ENCODE results near the gene FHAD1. TPM values are rescaled to one million over a fixed set of nuclear protein-coding genes. Genes with fewer than 3 reads are reported as not detected.
A peak's percentile ranks its signal among the peaks of the same experiment; 100 is the strongest.

Gene FHAD1
- total and polyA plus RNA-seq, 2 donors (not counting 1 experiment from before 2014, with no cell fraction given) = not detected

- intact Hi-C loops (cut with micrococcal nuclease) = loop anchor here (5.0 kb wide), 1 partner anchor 49 kb away; no protein-coding TSS in a partner anchor
- H2AFZ ChIP-seq (ENCODE audit: insufficient read depth, low read depth, low read length, poor library complexity, severe bottlenecking) = no peak overlapping the region
- Mint-ChIP-seq H3K4me3 (no peak overlapping the region), H3K9me3 (ENCODE audit: insufficient read depth) (no peaks in the 10 kb centered on the region), H3K27ac (no peak overlapping the region), H3K27me3 (no peaks in the 10 kb centered on the region), H3K4me1 (no peaks in the 10 kb centered on the region)
- ATAC-seq (ENCODE audit: low read depth) (peak; percentile 86), DNase-seq (peak; percentile 83)
- no peak overlapping the region for H3K4me2 ChIP-seq (replicated peaks; ENCODE audit: low read depth, low read length, poor library complexity, severe bottlenecking)
- no peaks in the 10 kb centered on the region for H3K79me2 ChIP-seq (ENCODE audit: control insufficient read depth, insufficient read depth, low read length)
- peak; percentile 98 for TF ChIP-seq CTCF (IDR thresholded peaks at IDR 0.05)
- no peak for TF ChIP-seq EZH2 (IDR thresholded peaks at IDR 0.05; ENCODE audit: borderline replicate concordance, insufficient read depth, low read depth, low read length, poor library complexity, severe bottlenecking)
- H3K4me3 ChIP-seq (ENCODE audit: control extremely low read depth in 1 of 5, extremely low read depth in 1 of 5, insufficient read depth in 1 of 5, low read depth in 2 of 5, low read length in 4 of 5) = no peak overlapping the region
- H3K27ac ChIP-seq (ENCODE audit: low read length in 2 of 2) = peak overlapping the region in 1 of 2 donors; percentile 28
- no peaks in the 10 kb centered on the region for H3K27me3 ChIP-seq (replicated peaks in 1 of 4; ENCODE audit: control extremely low read depth in 1 of 4, control insufficient read depth in 3 of 4, insufficient read depth in 4 of 4, low read length in 3 of 4)
- H3K9me3 ChIP-seq (ENCODE audit: control extremely low read depth in 1 of 3, control insufficient read depth in 2 of 3, insufficient read depth in 1 of 3, low read length in 2 of 3) = no peaks in the 10 kb centered on the region
- H3K4me1 ChIP-seq (ENCODE audit: control insufficient read depth in 2 of 2, insufficient read depth in 2 of 2, low read length in 2 of 2) = no peaks in the 10 kb centered on the region
- WGBS (ENCODE audit: insufficient coverage) = 60% methylated on average over 11 of the region's 19 CpGs
- H3K9ac ChIP-seq (ENCODE audit: low read length) = no peak overlapping the region
- H3K36me3 ChIP-seq (replicated peaks in 1 of 2; ENCODE audit: control extremely low read depth in 1 of 2, control insufficient read depth in 1 of 2, extremely low read depth in 1 of 2, insufficient read depth in 2 of 2, low read length in 1 of 2) = peaks cover 0 to 14% of the 10 kb centered on the region in 2 experiments
- H4K20me1 ChIP-seq (ENCODE audit: control insufficient read depth, insufficient read depth, low read length, poor library complexity, severe bottlenecking) = peaks cover 18% of the 10 kb centered on the region
- ChIA-PET CTCF (interaction anchor here (0.6 to 9.6 kb wide), 21 partner anchors 9 to 302 kb away, joined by 3 to 292 read pairs (median 3); no protein-coding TSS in a partner anchor), POLR2A (no interaction called here)
Observed at GRCh38 chr1:15430787-15431570, 184.0 kb downstream of the FHAD1 start.

GRCh38 chr1:15431571-15431948 is 184.5 kb downstream of the FHAD1 start:
- CTCF ChIA-PET = interaction anchor here (0.9 to 9.6 kb wide), 19 partner anchors 9 to 303 kb away, joined by 3 to 292 read pairs (median 4); no protein-coding TSS in a partner anchor
- Histone ChIP-seq H3K9me3 (ENCODE audit: control extremely low read depth in 1 of 3, control insufficient read depth in 2 of 3, insufficient read depth in 1 of 3, low read length in 2 of 3) (no peaks in the 10 kb centered on the region), H3K9ac (ENCODE audit: low read length) (no peak overlapping the region), H3K27me3 (replicated peaks in 1 of 4; ENCODE audit: control extremely low read depth in 1 of 4, control insufficient read depth in 3 of 4, insufficient read depth in 4 of 4, low read length in 3 of 4) (no peaks in the 10 kb centered on the region), H3K79me2 (ENCODE audit: control insufficient read depth, insufficient read depth, low read length) (no peaks in the 10 kb centered on the region), H3K27ac (ENCODE audit: low read length in 2 of 2) (no peak overlapping the region), H2AFZ (ENCODE audit: insufficient read depth, low read depth, low read length, poor library complexity, severe bottlenecking) (no peak overlapping the region), H3K4me1 (ENCODE audit: control insufficient read depth in 2 of 2, insufficient read depth in 2 of 2, low read length in 2 of 2) (no peaks in the 10 kb centered on the region), H3K4me3 (ENCODE audit: control extremely low read depth in 1 of 5, extremely low read depth in 1 of 5, insufficient read depth in 1 of 5, low read depth in 2 of 5, low read length in 4 of 5) (no peak overlapping the region), H3K36me3 (replicated peaks in 1 of 2; ENCODE audit: control extremely low read depth in 1 of 2, control insufficient read depth in 1 of 2, extremely low read depth in 1 of 2, insufficient read depth in 2 of 2, low read length in 1 of 2) (peaks cover 0 to 8% of the 10 kb centered on the region in 2 experiments), H3K4me2 (replicated peaks; ENCODE audit: low read depth, low read length, poor library complexity, severe bottlenecking) (no peak overlapping the region), H4K20me1 (ENCODE audit: control insufficient read depth, insufficient read depth, low read length, poor library complexity, severe bottlenecking) (peaks cover 12% of the 10 kb centered on the region)
- Mint-ChIP-seq H3K27me3 (no peaks in the 10 kb centered on the region), H3K4me3 (no peak overlapping the region), H3K9me3 (ENCODE audit: insufficient read depth) (no peaks in the 10 kb centered on the region), H3K27ac (no peak overlapping the region), H3K4me1 (no peaks in the 10 kb centered on the region)
- intact Hi-C loops (cut with micrococcal nuclease) = loop anchor here (5.0 kb wide), 1 partner anchor 49 kb away; no protein-coding TSS in a partner anchor
- ATAC-seq (ENCODE audit: low read depth) (no peak), DNase-seq (no peak)
- POLR2A ChIA-PET = no interaction called here
- TF ChIP-seq CTCF (IDR thresholded peaks at IDR 0.05) (no peak), EZH2 (IDR thresholded peaks at IDR 0.05; ENCODE audit: borderline replicate concordance, insufficient read depth, low read depth, low read length, poor library complexity, severe bottlenecking) (no peak)
- 92% methylated on average over 2 of the region's 4 CpGs for WGBS (ENCODE audit: insufficient coverage)
